HG03457 (cell line): ENCODE results near the gene HDGFL2.

ENCODE experiments used
- ATAC-seq: cut with Tn5 transposase; IDR thresholded peaks from one replicate; pipeline ENCODE4 v1.9.1; 2021; ENCODE audit warnings: moderate number of reproducible peaks; ENCODE audit not compliant: unreplicated experiment

HDGFL2 gene

GRCh38 chr19:4444765-4445741 lies 27.0 kb upstream of the HDGFL2 start:
- ATAC-seq, result no peak

GRCh38 chr19:4445963-4446703 lies 26.0 kb upstream of the HDGFL2 start:
- ATAC-seq, result no peak

GRCh38 chr19:4446704-4447200 lies 25.3 kb upstream of the HDGFL2 start:
- no peak for ATAC-seq

- no peak for ATAC-seq
Measured at GRCh38 chr19:4447327-4448146, 24.6 kb upstream of the HDGFL2 start.

GRCh38 chr19:4448147-4448985 lies 23.7 kb upstream of the HDGFL2 start:
- ATAC-seq, result no peak

- no peak for ATAC-seq
Measured at GRCh38 chr19:4449022-4449638, 23.0 kb upstream of the HDGFL2 start.

GRCh38 chr19:4449639-4450028 lies 22.5 kb upstream of the HDGFL2 start:
- ATAC-seq, result no peak

- no peak for ATAC-seq
Measured at GRCh38 chr19:4452230-4452990, 19.7 kb upstream of the HDGFL2 start.

GRCh38 chr19:4453232-4454179 lies 18.6 kb upstream of the HDGFL2 start:
- no peak for ATAC-seq

- no peak for ATAC-seq
Measured at GRCh38 chr19:4454747-4455718, 17.1 kb upstream of the HDGFL2 start.

- ATAC-seq, result no peak
Measured at GRCh38 chr19:4455719-4456475, 16.2 kb upstream of the HDGFL2 start.

- no peak for ATAC-seq
Measured at GRCh38 chr19:4456476-4456842, 15.6 kb upstream of the HDGFL2 start.

- ATAC-seq, result peak; percentile 14
Measured at GRCh38 chr19:4456843-4457653, 15.0 kb upstream of the HDGFL2 start.

GRCh38 chr19:4457654-4458395 lies 14.3 kb upstream of the HDGFL2 start, which contains the start of gene UBXN6:
Gene UBXN6 (minus strand): TSS chr19:4457794. CDS start chr19:4457697, 97 bp downstream.
- peak; percentile 80 for ATAC-seq
